Peyer's patch (tissue), 4 donors: ENCODE data around the gene PALLD.

Source experiments
- CTCF ChIP-seq, 6 experiments: fragments of 450-650 bp in 4 of 6; fragments of 200-600 bp in 2 of 6; sonication (generic) in 1 of 6; IDR thresholded peaks; one replicate each; pipeline ENCODE4 v1.5.1; 2017 to 2019; ENCODE audit warnings: antibody characterized with exemption in 6 of 6, mild to moderate bottlenecking in 3 of 6, moderate library complexity in 1 of 6
- POLR2A ChIP-seq, 2 donors: fragments of 450-650 bp; IDR thresholded peaks; one replicate each; pipeline ENCODE4 v1.5.1; 2017; ENCODE audit warnings: antibody characterized with exemption in 2 of 2, mild to moderate bottlenecking in 2 of 2, moderate library complexity in 2 of 2

GRCh38 chr4:168651374-168651773 is 154.5 kb downstream of the PALLD start:
- no peak for TF ChIP-seq CTCF (IDR thresholded peaks at IDR 0.05)
- no peak for TF ChIP-seq POLR2A (IDR thresholded peaks at IDR 0.05)
